ENCODE data around the gene GARNL3.

DNA sequence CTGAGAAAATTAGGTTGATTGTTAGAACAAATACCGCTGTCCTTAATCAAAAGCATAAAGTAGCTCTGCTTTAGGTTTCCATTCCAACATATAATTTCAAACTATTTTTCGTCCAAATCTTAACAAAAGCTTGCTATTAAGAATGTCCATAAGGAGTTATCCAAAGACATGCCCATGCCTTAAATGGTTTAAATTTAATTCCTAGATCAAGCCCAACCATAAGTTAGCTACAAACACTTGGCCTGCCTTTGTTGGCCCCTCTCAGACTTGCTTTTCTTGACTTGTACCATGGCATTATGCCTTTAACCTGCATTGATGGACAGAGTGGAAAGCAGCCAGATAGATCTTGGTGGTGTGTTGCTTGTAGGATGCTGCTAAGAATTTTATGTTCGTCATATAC, 8.8 kb downstream of the GARNL3 start:
- TF ChIP-seq, protein P1, sequence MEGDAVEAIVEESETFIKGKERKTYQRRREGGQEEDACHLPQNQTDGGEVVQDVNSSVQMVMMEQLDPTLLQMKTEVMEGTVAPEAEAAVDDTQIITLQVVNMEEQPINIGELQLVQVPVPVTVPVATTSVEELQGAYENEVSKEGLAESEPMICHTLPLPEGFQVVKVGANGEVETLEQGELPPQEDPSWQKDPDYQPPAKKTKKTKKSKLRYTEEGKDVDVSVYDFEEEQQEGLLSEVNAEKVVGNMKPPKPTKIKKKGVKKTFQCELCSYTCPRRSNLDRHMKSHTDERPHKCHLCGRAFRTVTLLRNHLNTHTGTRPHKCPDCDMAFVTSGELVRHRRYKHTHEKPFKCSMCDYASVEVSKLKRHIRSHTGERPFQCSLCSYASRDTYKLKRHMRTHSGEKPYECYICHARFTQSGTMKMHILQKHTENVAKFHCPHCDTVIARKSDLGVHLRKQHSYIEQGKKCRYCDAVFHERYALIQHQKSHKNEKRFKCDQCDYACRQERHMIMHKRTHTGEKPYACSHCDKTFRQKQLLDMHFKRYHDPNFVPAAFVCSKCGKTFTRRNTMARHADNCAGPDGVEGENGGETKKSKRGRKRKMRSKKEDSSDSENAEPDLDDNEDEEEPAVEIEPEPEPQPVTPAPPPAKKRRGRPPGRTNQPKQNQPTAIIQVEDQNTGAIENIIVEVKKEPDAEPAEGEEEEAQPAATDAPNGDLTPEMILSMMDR (conservative IDR thresholded peaks at IDR 0.05; ENCODE audit: low read length), result no peak
- TF ChIP-seq EZH2phosphoT487 (IDR thresholded peaks at IDR 0.05; ENCODE audit: borderline replicate concordance, low read depth, low read length), result no peak

Measured in OCI-LY7 (cell line).